GM13977 (cell line): ENCODE data around the gene ACER1.

Experiments
- DNase-seq: peaks from one replicate; pipeline ENCODE4 v3.0.0; 2012; ENCODE audit warnings: low spot score
- in situ Hi-C: fragments of 300-500 bp; cut with MboI; formaldehyde crosslinking; loops from one replicate; pipeline ENCODE4 v1.12.0; 2022; ENCODE audit warnings: low sequenced_read_pairs, low pct_unique_long_range_greater_than_20kb, mixed read lengths, inconsistent platforms; ENCODE audit not compliant: unreplicated experiment
- TF ChIP-seq, protein P1 (sequence below): IDR thresholded peaks from 2 replicates; pipeline ENCODE4 v1.5.1; 2012; ENCODE audit warnings: mild to moderate bottlenecking, control low read depth; ENCODE audit not compliant: insufficient read depth; ENCODE audit errors: extremely low read depth, missing control alignments

Gene ACER1

GRCh38 chr19:6263306-6263705, 70.1 kb downstream of the ACER1 start:
- no peak for DNase-seq
- TF ChIP-seq, protein P1, sequence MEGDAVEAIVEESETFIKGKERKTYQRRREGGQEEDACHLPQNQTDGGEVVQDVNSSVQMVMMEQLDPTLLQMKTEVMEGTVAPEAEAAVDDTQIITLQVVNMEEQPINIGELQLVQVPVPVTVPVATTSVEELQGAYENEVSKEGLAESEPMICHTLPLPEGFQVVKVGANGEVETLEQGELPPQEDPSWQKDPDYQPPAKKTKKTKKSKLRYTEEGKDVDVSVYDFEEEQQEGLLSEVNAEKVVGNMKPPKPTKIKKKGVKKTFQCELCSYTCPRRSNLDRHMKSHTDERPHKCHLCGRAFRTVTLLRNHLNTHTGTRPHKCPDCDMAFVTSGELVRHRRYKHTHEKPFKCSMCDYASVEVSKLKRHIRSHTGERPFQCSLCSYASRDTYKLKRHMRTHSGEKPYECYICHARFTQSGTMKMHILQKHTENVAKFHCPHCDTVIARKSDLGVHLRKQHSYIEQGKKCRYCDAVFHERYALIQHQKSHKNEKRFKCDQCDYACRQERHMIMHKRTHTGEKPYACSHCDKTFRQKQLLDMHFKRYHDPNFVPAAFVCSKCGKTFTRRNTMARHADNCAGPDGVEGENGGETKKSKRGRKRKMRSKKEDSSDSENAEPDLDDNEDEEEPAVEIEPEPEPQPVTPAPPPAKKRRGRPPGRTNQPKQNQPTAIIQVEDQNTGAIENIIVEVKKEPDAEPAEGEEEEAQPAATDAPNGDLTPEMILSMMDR = no peak
- in situ Hi-C loops = no loop called here

- TF ChIP-seq, protein P1 = no peak
- no peak for DNase-seq
- in situ Hi-C loops = no loop called here
These were observed 70.9 kb downstream of the ACER1 start for GRCh38 chr19:6262519-6262918.

DNA sequence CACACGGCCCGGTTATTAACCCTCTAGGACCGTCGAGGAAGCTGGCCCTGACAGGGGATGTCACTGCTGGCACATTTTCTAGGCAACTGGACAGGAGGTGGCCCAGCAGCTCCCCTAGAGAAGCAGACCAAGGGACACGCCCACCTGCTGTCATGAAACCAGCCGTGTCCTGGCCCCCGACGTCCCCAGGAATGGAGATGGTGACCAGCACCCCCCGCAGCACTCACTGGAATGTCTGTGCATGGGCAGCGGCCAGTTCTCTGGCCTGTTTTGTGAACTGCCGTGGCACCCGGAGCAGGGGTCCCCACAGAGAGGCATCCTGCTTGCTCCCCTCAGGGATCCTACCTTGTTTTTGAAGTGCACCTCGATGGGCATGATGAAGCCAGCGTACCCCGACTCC, 71.5 kb downstream of the ACER1 start:
- in situ Hi-C loops = no loop called here
- TF ChIP-seq, protein P1 = no peak
- DNase-seq = no peak

DNA sequence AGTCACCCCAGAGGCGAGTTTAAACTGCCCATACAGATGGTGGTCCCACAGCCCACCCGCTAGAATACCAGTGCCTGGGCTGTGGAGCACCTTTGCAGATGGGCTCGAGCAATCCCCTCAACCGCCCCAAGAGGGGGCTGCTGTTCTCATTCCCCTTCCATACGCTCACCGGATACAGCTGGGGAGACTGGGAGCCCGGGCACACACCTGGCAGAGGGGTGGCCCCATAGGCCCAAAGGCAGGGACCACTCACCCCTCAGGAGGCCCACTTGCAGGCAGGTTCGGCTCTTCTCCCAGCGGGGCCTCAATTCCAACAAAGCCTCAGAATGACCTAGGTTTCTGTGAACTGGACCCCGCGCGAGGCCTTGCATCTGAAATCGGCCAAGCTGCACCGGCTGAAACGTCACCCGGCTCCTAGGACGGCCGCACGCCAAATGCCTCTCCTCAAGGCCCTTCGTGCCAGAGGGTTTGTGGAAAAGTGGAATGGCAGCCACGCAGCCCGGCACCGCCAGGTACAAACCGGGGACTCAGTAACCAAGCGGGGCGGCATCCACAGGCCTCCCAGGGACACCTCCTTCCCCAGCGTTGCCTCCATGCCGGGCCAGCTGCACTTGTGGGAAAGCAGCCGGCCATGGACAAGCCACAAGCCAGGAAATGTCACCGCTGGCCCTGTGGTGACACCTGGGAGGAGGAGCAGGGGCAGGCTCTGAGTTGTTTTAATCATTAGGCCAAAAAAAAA, 72.3 kb downstream of the ACER1 start:
- in situ Hi-C loops = no loop called here
- DNase-seq = no peak
- TF ChIP-seq, protein P1 = peak; percentile 43

GRCh38 chr19:6260376-6260775, 73.0 kb downstream of the ACER1 start:
- no peak for DNase-seq
- in situ Hi-C loops = no loop called here
- TF ChIP-seq, protein P1 = no peak

DNA sequence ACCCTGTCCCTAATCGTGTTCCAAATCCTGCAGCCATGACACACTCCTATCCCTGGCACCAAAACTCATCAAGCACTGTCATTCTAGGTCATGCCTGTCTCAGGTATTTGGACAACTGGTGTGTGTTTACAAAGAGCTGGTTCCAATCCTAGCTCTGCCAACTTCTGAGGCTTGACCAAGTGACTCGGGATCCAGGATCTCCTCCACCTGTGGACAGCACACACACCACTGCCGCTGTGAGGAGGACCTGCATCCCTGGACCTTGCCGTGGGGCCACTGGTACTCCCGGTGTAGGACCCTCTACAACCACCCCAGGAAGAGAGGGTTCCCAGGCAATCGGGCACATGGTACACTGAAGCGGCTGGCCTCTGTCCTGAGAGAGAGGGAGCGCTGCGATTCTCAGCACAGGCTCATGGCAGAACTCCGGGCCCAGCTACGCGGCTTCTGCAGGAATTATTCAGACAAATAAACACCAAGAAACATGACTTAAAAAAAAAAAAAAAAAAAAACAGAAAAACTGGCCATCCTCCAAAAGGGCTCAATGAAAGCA, 74.0 kb downstream of the ACER1 start:
- in situ Hi-C loops = no loop called here
- no peak for DNase-seq
- TF ChIP-seq, protein P1 = no peak
